ENCODE results near the gene PLAAT5.
"Not testable (repeated sequence)": the region's sequence is repeated elsewhere in the genome, so short reads cannot be mapped to it uniquely, and the experiment has no call there.

The PLAAT5 gene

GRCh38 chr11:63490551-63491239 is at the start of gene PLAAT5:
TSS of gene PLAAT5 (minus strand) at chr11:63491167. CDS start at chr11:63491034, 133 bp downstream.
- DNase-seq: peak; percentile 69

- peak; percentile 72 for DNase-seq
Measured at GRCh38 chr11:63537293-63538101, 46.5 kb upstream of the PLAAT5 start.

GRCh38 chr11:63536669-63537292 is 45.8 kb upstream of the PLAAT5 start, which contains the start of gene PLAAT4:
TSS of gene PLAAT4 (plus strand) at chr11:63536808. CDS start at chr11:63536869, 61 bp downstream.
- DNase-seq: peak; percentile 75

- no peak for DNase-seq
Measured at GRCh38 chr11:63535734-63536133, 44.8 kb upstream of the PLAAT5 start.

GRCh38 chr11:63534895-63535461 is 44.0 kb upstream of the PLAAT5 start:
- DNase-seq: no peak

GRCh38 chr11:63534076-63534475 is 43.1 kb upstream of the PLAAT5 start:
- no peak for DNase-seq

- no peak for DNase-seq
Measured at GRCh38 chr11:63532799-63533475, 42.0 kb upstream of the PLAAT5 start.

- DNase-seq: no peak
Measured at GRCh38 chr11:63532117-63532516, 41.1 kb upstream of the PLAAT5 start.

GRCh38 chr11:63531074-63531792 is 40.3 kb upstream of the PLAAT5 start:
- not testable (repeated sequence) for DNase-seq

GRCh38 chr11:63530021-63530420 is 39.1 kb upstream of the PLAAT5 start:
- no peak for DNase-seq

- DNase-seq: not testable (repeated sequence)
Measured at GRCh38 chr11:63529373-63529772, 38.4 kb upstream of the PLAAT5 start.

GRCh38 chr11:63528729-63529278 is 37.8 kb upstream of the PLAAT5 start:
- DNase-seq: not testable (repeated sequence)

- DNase-seq: not testable (repeated sequence)
Measured at GRCh38 chr11:63528156-63528555, 37.2 kb upstream of the PLAAT5 start.

GRCh38 chr11:63527667-63528066 is 36.7 kb upstream of the PLAAT5 start:
- no peak for DNase-seq

- no peak for DNase-seq
Measured at GRCh38 chr11:63523151-63523550, 32.2 kb upstream of the PLAAT5 start.

- DNase-seq: no peak
Measured at GRCh38 chr11:63521896-63522295, 30.9 kb upstream of the PLAAT5 start.

- DNase-seq: no peak
Measured at GRCh38 chr11:63520606-63521170, 29.7 kb upstream of the PLAAT5 start.

GRCh38 chr11:63518548-63518947 is 27.6 kb upstream of the PLAAT5 start:
- DNase-seq: no peak

GRCh38 chr11:63517156-63517555 is 26.2 kb upstream of the PLAAT5 start:
- DNase-seq: no peak

- DNase-seq: no peak
Measured at GRCh38 chr11:63516109-63516508, 25.1 kb upstream of the PLAAT5 start.

- no peak for DNase-seq
Measured at GRCh38 chr11:63512816-63513215, 21.8 kb upstream of the PLAAT5 start.
